Brain microvascular endothelial cell (primary cell): Measurements from ENCODE around the gene OR1I1.

Experiments
- DNase-seq: peaks from one replicate; pipeline ENCODE4 v3.0.0-alpha.2; 2020
- H3K27ac ChIP-seq: fragments of 250-450 bp; sonication (Bioruptor Pico); 2 replicates; pipeline ENCODE4 v1.5.1; 2020; ENCODE audit warnings: mild to moderate bottlenecking, moderate library complexity
- H3K27me3 ChIP-seq: fragments of 250-450 bp; sonication (Bioruptor Pico); replicated peaks from 2 replicates; pipeline ENCODE4 v1.5.1; 2020; ENCODE audit warnings: mild to moderate bottlenecking
- H3K36me3 ChIP-seq: fragments of 250-450 bp; sonication (Bioruptor Pico); replicated peaks from 2 replicates; pipeline ENCODE4 v1.5.1; 2020; ENCODE audit warnings: mild to moderate bottlenecking
- H3K4me3 ChIP-seq: 2 replicates; pipeline ENCODE4 v1.5.1; 2011; ENCODE audit warnings: low read depth, mild to moderate bottlenecking, control low read depth, low read length, moderate library complexity
- CTCF ChIP-seq: IDR thresholded peaks from 2 replicates; pipeline ENCODE4 v1.5.1; 2011; ENCODE audit warnings: low read depth, mild to moderate bottlenecking, moderate library complexity, low read length, control low read depth, inconsistent platforms; ENCODE audit errors: missing control alignments
- in situ Hi-C: cut with HindIII; loops from 2 replicates; pipeline ENCODE4 v1.10.0; 2017; ENCODE audit warnings: low sequenced_read_pairs, low pct_ligation_motif_present

Gene OR1I1

GRCh38 chr19:15141143-15141542 lies 59.1 kb downstream of the OR1I1 start:
- no peaks in the 10 kb centered on the region for H3K36me3 ChIP-seq
- H3K27me3 ChIP-seq = no peaks in the 10 kb centered on the region
- no peak overlapping the region for H3K27ac ChIP-seq
- no peak overlapping the region for H3K4me3 ChIP-seq
- in situ Hi-C loops = no loop called here
- TF ChIP-seq CTCF = no peak
- DNase-seq = no peak

- H3K27ac ChIP-seq = no peak overlapping the region
- H3K27me3 ChIP-seq = no peaks in the 10 kb centered on the region
- in situ Hi-C loops = no loop called here
- no peak for TF ChIP-seq CTCF
- H3K36me3 ChIP-seq = no peaks in the 10 kb centered on the region
- DNase-seq = no peak
- no peak overlapping the region for H3K4me3 ChIP-seq
Observed at GRCh38 chr19:15142313-15142712, 60.3 kb downstream of the OR1I1 start.
